A673 (cell line): ENCODE data around the gene LDHB.

Experiments
- EZH2 ChIP-seq: fragments of 200-600 bp; sonication (generic); IDR thresholded peaks from 2 replicates; pipeline ENCODE4 v1.6.1; 2017; ENCODE audit warnings: borderline replicate concordance, low read depth, mild to moderate bottlenecking, mixed read lengths, antibody characterized with exemption, low read length; ENCODE audit not compliant: poor library complexity, severe bottlenecking
- TF ChIP-seq, protein P1 (sequence below): fragments of 300-800, 200-600 bp; sonication (generic); conservative IDR thresholded peaks from 2 replicates; pipeline ENCODE4 v1.5.1; 2017; ENCODE audit warnings: low read depth, mild to moderate bottlenecking, antibody characterized with exemption, low read length, moderate library complexity, mixed read lengths

DNA sequence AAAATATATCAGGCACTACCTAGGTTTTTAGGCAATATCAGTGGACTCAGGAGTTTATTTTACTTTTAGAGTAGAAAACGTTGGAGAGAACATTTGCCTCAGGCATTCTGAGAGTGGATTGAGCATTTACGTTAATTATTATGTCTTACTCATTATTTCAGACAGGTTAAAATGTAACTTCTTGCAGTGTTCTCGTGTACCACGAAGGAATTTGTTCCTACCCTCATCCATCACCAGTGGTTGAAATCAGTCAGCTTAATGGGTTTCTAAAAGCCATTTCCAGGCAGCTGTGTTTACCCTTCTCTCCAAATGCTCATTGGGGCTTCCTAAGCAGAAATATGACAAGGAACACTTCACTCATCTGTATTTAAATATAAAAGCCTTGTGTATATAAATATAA lies 9.1 kb upstream of the LDHB start:
- TF ChIP-seq, protein P1, sequence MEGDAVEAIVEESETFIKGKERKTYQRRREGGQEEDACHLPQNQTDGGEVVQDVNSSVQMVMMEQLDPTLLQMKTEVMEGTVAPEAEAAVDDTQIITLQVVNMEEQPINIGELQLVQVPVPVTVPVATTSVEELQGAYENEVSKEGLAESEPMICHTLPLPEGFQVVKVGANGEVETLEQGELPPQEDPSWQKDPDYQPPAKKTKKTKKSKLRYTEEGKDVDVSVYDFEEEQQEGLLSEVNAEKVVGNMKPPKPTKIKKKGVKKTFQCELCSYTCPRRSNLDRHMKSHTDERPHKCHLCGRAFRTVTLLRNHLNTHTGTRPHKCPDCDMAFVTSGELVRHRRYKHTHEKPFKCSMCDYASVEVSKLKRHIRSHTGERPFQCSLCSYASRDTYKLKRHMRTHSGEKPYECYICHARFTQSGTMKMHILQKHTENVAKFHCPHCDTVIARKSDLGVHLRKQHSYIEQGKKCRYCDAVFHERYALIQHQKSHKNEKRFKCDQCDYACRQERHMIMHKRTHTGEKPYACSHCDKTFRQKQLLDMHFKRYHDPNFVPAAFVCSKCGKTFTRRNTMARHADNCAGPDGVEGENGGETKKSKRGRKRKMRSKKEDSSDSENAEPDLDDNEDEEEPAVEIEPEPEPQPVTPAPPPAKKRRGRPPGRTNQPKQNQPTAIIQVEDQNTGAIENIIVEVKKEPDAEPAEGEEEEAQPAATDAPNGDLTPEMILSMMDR: no peak
- no peak for TF ChIP-seq EZH2
